Thyroid gland (tissue), 4 donors: ENCODE results near the gene TNS3.

ENCODE experiments used
- POLR2A ChIP-seq, 2 donors: fragments of 450-650 bp; IDR thresholded peaks; one replicate each; pipeline ENCODE4 v1.6.1; 2017; ENCODE audit warnings: antibody characterized with exemption in 2 of 2, mild to moderate bottlenecking in 2 of 2, moderate library complexity in 1 of 2
- TF ChIP-seq, protein P1 (sequence below), 6 experiments: fragments of 200-600 bp in 3 of 6; fragments of 450-650 bp in 3 of 6; sonication (generic) in 3 of 6; IDR thresholded peaks; one replicate each; pipeline ENCODE4 v1.5.1; 2016 to 2019; ENCODE audit warnings: antibody characterized with exemption in 6 of 6, mild to moderate bottlenecking in 2 of 6, inconsistent platforms in 1 of 6, moderate library complexity in 1 of 6

DNA sequence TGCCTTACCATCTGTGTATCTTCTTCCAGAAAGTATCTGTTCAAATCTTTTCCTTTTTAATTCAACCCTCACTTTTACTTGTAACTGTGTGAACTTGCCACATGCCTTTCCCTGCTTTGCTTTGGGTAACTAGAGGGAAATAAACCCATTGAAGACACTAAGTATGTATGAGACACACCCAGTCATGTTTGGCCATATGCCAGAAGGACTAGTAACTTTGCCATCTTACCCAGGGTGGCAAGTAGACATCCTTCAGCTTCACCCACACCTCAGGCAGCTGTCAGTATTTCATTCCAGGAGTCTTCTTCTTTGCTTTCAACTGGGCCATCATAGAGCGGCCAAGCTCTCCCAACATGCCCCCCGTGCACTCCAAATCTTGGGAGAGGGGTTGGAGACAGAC lies 323.1 kb downstream of the TNS3 start:
- TF ChIP-seq, protein P1, sequence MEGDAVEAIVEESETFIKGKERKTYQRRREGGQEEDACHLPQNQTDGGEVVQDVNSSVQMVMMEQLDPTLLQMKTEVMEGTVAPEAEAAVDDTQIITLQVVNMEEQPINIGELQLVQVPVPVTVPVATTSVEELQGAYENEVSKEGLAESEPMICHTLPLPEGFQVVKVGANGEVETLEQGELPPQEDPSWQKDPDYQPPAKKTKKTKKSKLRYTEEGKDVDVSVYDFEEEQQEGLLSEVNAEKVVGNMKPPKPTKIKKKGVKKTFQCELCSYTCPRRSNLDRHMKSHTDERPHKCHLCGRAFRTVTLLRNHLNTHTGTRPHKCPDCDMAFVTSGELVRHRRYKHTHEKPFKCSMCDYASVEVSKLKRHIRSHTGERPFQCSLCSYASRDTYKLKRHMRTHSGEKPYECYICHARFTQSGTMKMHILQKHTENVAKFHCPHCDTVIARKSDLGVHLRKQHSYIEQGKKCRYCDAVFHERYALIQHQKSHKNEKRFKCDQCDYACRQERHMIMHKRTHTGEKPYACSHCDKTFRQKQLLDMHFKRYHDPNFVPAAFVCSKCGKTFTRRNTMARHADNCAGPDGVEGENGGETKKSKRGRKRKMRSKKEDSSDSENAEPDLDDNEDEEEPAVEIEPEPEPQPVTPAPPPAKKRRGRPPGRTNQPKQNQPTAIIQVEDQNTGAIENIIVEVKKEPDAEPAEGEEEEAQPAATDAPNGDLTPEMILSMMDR (IDR thresholded peaks at IDR 0.05): no peak
- TF ChIP-seq POLR2A (IDR thresholded peaks at IDR 0.05): no peak
